GM12875 (cell line): Measurements from ENCODE around the gene GULP1.

Experiments
- H3K4me3 ChIP-seq: one replicate; pipeline ENCODE4 v1.5.1; 2011; ENCODE audit warnings: low read depth, low read length, control low read depth
- CTCF ChIP-seq: IDR thresholded peaks from 2 replicates; pipeline ENCODE4 v1.5.1; 2011; ENCODE audit warnings: low read depth, mild to moderate bottlenecking, control low read depth, inconsistent platforms, low read length, moderate library complexity, borderline replicate concordance; ENCODE audit not compliant: insufficient read depth

GULP1 gene

GRCh38 chr2:188265315-188265714, 26.4 kb upstream of the GULP1 start:
- no peak overlapping the region for H3K4me3 ChIP-seq
- no peak for TF ChIP-seq CTCF

- no peak overlapping the region for H3K4me3 ChIP-seq
- no peak for TF ChIP-seq CTCF
Measured at GRCh38 chr2:188267776-188268175, 23.9 kb upstream of the GULP1 start.

- H3K4me3 ChIP-seq = no peak overlapping the region
- TF ChIP-seq CTCF = no peak
Measured at GRCh38 chr2:188269004-188269403, 22.7 kb upstream of the GULP1 start.

GRCh38 chr2:188272121-188272520, 19.6 kb upstream of the GULP1 start:
- H3K4me3 ChIP-seq = no peak overlapping the region
- no peak for TF ChIP-seq CTCF

GRCh38 chr2:188274274-188274673, 17.4 kb upstream of the GULP1 start:
- TF ChIP-seq CTCF = no peak

GRCh38 chr2:188276255-188276654, 15.4 kb upstream of the GULP1 start:
- no peak for TF ChIP-seq CTCF
- no peak overlapping the region for H3K4me3 ChIP-seq

More at GRCh38 chr2:188274274-188274673, 17.4 kb upstream of the GULP1 start:
- H3K4me3 ChIP-seq = no peak overlapping the region

- TF ChIP-seq CTCF = no peak
- H3K4me3 ChIP-seq = no peak overlapping the region
Measured at GRCh38 chr2:188277786-188278185, 13.9 kb upstream of the GULP1 start.
